HCT116 (cell line): ENCODE data around the gene FGF14. TPM values are rescaled to one million over a fixed set of nuclear protein-coding genes. Genes with fewer than 3 reads are reported as not detected.

Experiments used
- ATAC-seq: fragments of 200-7000 bp; cut with Tn5 transposase; 2 replicates; pipeline ENCODE4 v1.9.1; 2020; ENCODE audit warnings: mild to moderate bottlenecking, moderate library complexity
- BruUV-seq: library from RNA; stranded (reverse); fragments of 400-500 nt; replicated peaks from 2 replicates; lab custom pipeline; 2021; lab: Mats Ljungman, UMichigan
- CTCF ChIA-PET: fragments of 300-600 bp; sonication (Branson Sonifier 250); formaldehyde crosslinking; loops from one replicate; lab custom pipeline; 2021; ENCODE audit warnings: antibody characterized with exemption; lab: Charles Lee
- POLR2A ChIA-PET: fragments of 300-600, 350-600 bp; sonication (Branson Sonifier 250); formaldehyde crosslinking; loops from one replicate; lab custom pipeline; 2021; ENCODE audit warnings: antibody characterized with exemption; lab: Charles Lee
- RAD21 ChIA-PET, 2 experiments: fragments of 300-600 bp; sonication (Branson Sonifier 250); formaldehyde crosslinking; loops; one replicate each; lab custom pipeline; 2023; ENCODE audit warnings: low total read pairs in 2 of 2; ENCODE audit not compliant: uncharacterized antibody in 2 of 2, unreplicated experiment in 2 of 2, low non-redundant PET in 1 of 2; lab: Charles Lee
- DNase-seq: peaks from one replicate; pipeline ENCODE4 v3.0.0-alpha.2; 2010; ENCODE audit warnings: low read depth, low spot score
- H2AFZ ChIP-seq: fragments of 200-600 bp; shearing (Covaris generic), sonication (generic); 2 replicates; pipeline ENCODE4 v1.6.1; 2017; ENCODE audit warnings: low read depth, mixed run types, mixed read lengths, antibody characterized with exemption, low read length; ENCODE audit not compliant: poor library complexity, severe bottlenecking
- H3K27ac ChIP-seq: 2 replicates; pipeline ENCODE4 v1.5.1; 2012; ENCODE audit warnings: low read depth, low read length
- H3K27me3 ChIP-seq: fragments of 200-600 bp; sonication (generic); 2 replicates; pipeline ENCODE4 v1.6.1; 2016; ENCODE audit warnings: mixed run types, low read length, mixed read lengths; ENCODE audit not compliant: insufficient read depth
- H3K36me3 ChIP-seq, 2 experiments: fragments of 200-500 bp in 1 of 2; fragments of 200-600 bp in 1 of 2; sonication (Bioruptor generic) in 1 of 2; sonication (generic) in 1 of 2; 2 replicates each; pipeline versions ENCODE4 v1.5.1 to v1.6.1; 2014 to 2016; ENCODE audit warnings: low read length in 2 of 2, inconsistent platforms in 1 of 2, mixed read lengths in 1 of 2, mixed run types in 1 of 2; ENCODE audit not compliant: insufficient read depth in 2 of 2, control insufficient read depth in 1 of 2
- H3K4me1 ChIP-seq, 2 experiments: fragments of 200-600 bp in 1 of 2; sonication (generic) in 1 of 2; 2 replicates each; pipeline versions ENCODE4 v1.5.1 to v1.6.1; 2012 to 2017; ENCODE audit warnings: low read length in 2 of 2, inconsistent platforms in 1 of 2, mild to moderate bottlenecking in 1 of 2, mixed read lengths in 1 of 2, mixed run types in 1 of 2, moderate library complexity in 1 of 2; ENCODE audit not compliant: insufficient read depth in 2 of 2, control insufficient read depth in 1 of 2
- H3K4me2 ChIP-seq: fragments of 200-600 bp; sonication (generic); 2 replicates; pipeline ENCODE4 v1.6.1; 2017; ENCODE audit warnings: mixed run types, low read length, mixed read lengths
- H3K4me3 ChIP-seq, 2 experiments: fragments of 200-600 bp in 1 of 2; sonication (generic) in 1 of 2; replicated peaks in 1 of 2; 2 replicates each; pipeline ENCODE4 v1.5.1; 2011 to 2016; ENCODE audit warnings: low read length in 2 of 2, control low read depth in 1 of 2, low read depth in 1 of 2, mild to moderate bottlenecking in 1 of 2, mixed read lengths in 1 of 2, mixed run types in 1 of 2
- H3K79me2 ChIP-seq: fragments of 200-600 bp; sonication (generic); 2 replicates; pipeline ENCODE4 v1.6.1; 2017; ENCODE audit warnings: mild to moderate bottlenecking, mixed run types, low read length, moderate library complexity, mixed read lengths; ENCODE audit not compliant: insufficient read depth
- H3K9ac ChIP-seq: fragments of 200-600 bp; sonication (generic); 2 replicates; pipeline ENCODE4 v1.6.1; 2016; ENCODE audit warnings: low read length, mixed read lengths
- H3K9me2 ChIP-seq: fragments of 200-600 bp; sonication (generic), shearing (Covaris generic); 2 replicates; pipeline ENCODE4 v1.6.1; 2017; ENCODE audit warnings: mixed run types, mild to moderate bottlenecking, moderate library complexity; ENCODE audit not compliant: insufficient read depth
- H3K9me3 ChIP-seq, 2 experiments: fragments of 200-500 bp in 1 of 2; fragments of 200-600 bp in 1 of 2; sonication (Bioruptor generic) in 1 of 2; sonication (generic) in 1 of 2; 2 replicates each; pipeline ENCODE4 v1.6.1; 2014 to 2017; ENCODE audit warnings: low read length in 2 of 2, mixed read lengths in 2 of 2, inconsistent platforms in 1 of 2, low read depth in 1 of 2, mild to moderate bottlenecking in 1 of 2, mixed run types in 1 of 2, moderate library complexity in 1 of 2; ENCODE audit not compliant: control insufficient read depth in 1 of 2, insufficient read depth in 1 of 2
- H4K20me1 ChIP-seq: fragments of 200-600 bp; sonication (generic), shearing (Covaris generic); 2 replicates; pipeline ENCODE4 v1.6.1; 2017; ENCODE audit warnings: mixed run types, mild to moderate bottlenecking, moderate library complexity; ENCODE audit not compliant: insufficient read depth
- CBX3 ChIP-seq: IDR thresholded peaks from 2 replicates; pipeline ENCODE4 v1.6.1; 2012; ENCODE audit warnings: low read depth
- CEBPB ChIP-seq: IDR thresholded peaks from 2 replicates; pipeline ENCODE4 v1.6.1; 2012; ENCODE audit warnings: low read depth
- ELF1 ChIP-seq: IDR thresholded peaks from 2 replicates; pipeline ENCODE4 v1.6.1; 2012; ENCODE audit warnings: low read depth, borderline replicate concordance
- POLR2A ChIP-seq: IDR thresholded peaks from 2 replicates; pipeline ENCODE4 v1.7.0; 2011; ENCODE audit warnings: borderline replicate concordance; ENCODE audit not compliant: insufficient read depth, insufficient read length; ENCODE audit errors: extremely low read depth
- RAD21 ChIP-seq: IDR thresholded peaks from 2 replicates; pipeline ENCODE4 v1.6.1; 2012; ENCODE audit warnings: low read depth, mild to moderate bottlenecking
- TCF7L2 ChIP-seq: IDR thresholded peaks from 2 replicates; pipeline ENCODE4 v1.7.0; 2011; ENCODE audit warnings: borderline replicate concordance, inconsistent platforms; ENCODE audit not compliant: insufficient read depth, insufficient read length; ENCODE audit errors: extremely low read depth
- intact Hi-C: fragments of 100-400 bp; cut with micrococcal nuclease; formaldehyde crosslinking; loops from 2 replicates; pipeline ENCODE4 v1.10.0; 2022
- total RNA-seq: library from RNA; stranded (reverse); gene quantifications from one replicate; pipeline ENCODE4 v1.2.1, GENCODE V29; 2021; ENCODE audit not compliant: unreplicated experiment
- TF ChIP-seq, protein P1 (sequence below): IDR thresholded peaks from 2 replicates; pipeline ENCODE4 v1.6.1; 2011; ENCODE audit warnings: mild to moderate bottlenecking, low read length, moderate library complexity; ENCODE audit not compliant: insufficient replicate concordance; ENCODE audit errors: extremely low read depth
- TF ChIP-seq, protein P2 (sequence below): IDR thresholded peaks from 2 replicates; pipeline ENCODE4 v1.6.1; 2012
- TF ChIP-seq, protein P3 (sequence below), 3 experiments: fragments of 200-600 bp in 1 of 3; sonication (generic) in 1 of 3; IDR thresholded peaks in 2 of 3; conservative IDR thresholded peaks in 1 of 3; 2 replicates each; pipeline ENCODE4 v1.5.1; 2012 to 2017; ENCODE audit warnings: low read depth in 2 of 3, low read length in 2 of 3, antibody characterized with exemption in 1 of 3, borderline replicate concordance in 1 of 3, control low read depth in 1 of 3, mild to moderate bottlenecking in 1 of 3, mixed read lengths in 1 of 3, mixed run types in 1 of 3, moderate library complexity in 1 of 3; ENCODE audit not compliant: insufficient read depth in 1 of 3

FGF14 gene
- total RNA-seq, 1 experiment from 2014 or later: not detected

DNA sequence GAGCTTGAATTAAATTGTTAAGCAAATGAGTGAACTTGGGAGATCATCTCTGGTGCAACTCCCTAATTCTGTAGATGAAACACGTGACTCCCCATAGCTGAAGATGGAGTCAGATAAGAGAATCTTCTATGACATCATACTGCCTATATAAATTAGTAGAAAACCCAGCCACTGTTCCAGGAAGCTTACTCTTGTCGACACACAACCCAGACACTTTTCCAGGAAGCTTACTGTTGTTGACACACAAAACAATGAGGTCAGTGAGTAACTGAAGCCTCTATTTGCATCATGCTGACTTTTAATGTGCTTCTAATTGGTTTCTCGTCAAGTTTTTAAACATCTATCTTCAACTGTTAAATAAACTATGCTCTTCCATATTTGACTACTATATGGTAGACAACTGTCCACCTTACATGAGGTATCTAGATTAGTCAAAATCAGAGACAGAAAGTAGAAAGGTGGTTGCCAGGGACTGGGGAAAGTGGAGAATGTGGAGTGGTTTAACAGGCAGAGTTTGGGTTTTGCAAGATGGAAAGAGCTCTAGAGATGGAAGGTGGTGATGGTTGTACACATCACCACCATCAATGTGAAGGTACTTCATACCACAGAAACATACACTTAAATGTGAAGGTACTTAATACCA, 168.2 kb downstream of the FGF14 start:
- POLR2A ChIA-PET: no interaction called here

DNA sequence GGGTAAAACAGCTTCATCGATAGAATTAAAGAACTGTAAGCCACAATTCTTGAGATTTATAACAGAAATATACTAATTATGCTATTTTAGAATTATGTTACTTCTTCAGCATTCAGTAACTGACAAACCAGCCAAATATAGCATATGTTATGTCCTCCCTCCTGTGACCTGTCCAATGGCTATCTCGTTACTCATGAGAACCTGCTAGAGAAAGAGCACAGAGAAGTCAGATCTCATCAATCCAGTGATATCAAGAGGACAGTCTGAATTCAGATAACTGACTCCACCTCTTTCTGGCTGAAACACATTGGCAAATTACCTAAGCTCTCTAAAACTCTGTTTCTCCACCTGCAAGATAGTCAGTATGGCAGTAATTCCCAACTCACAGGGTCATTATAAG, 170.4 kb downstream of the FGF14 start:
- H3K4me1 ChIP-seq: no peaks in the 10 kb centered on the region
- ChIA-PET POLR2A (no interaction called here), CTCF (no interaction called here), RAD21 (no interaction called here)
- H3K79me2 ChIP-seq: no peaks in the 10 kb centered on the region
- H3K9ac ChIP-seq: no peak overlapping the region
- intact Hi-C loops: no loop called here
- H3K4me3 ChIP-seq: no peak overlapping the region
- no peak overlapping the region for H2AFZ ChIP-seq
- H4K20me1 ChIP-seq: no peaks in the 10 kb centered on the region
- H3K27me3 ChIP-seq: no peaks in the 10 kb centered on the region
- H3K9me3 ChIP-seq: no peaks in the 10 kb centered on the region
- no peak overlapping the region for H3K27ac ChIP-seq
- no peaks in the 10 kb centered on the region for H3K36me3 ChIP-seq
- no peak for DNase-seq
- H3K4me2 ChIP-seq: no peak overlapping the region
- H3K9me2 ChIP-seq: no peaks in the 10 kb centered on the region
- no TSS peak for BruUV-seq
- ATAC-seq: no peak
- no peak for TF ChIP-seq RAD21
- TF ChIP-seq POLR2A: no peak
- TF ChIP-seq TCF7L2: no peak
- TF ChIP-seq, protein P1, sequence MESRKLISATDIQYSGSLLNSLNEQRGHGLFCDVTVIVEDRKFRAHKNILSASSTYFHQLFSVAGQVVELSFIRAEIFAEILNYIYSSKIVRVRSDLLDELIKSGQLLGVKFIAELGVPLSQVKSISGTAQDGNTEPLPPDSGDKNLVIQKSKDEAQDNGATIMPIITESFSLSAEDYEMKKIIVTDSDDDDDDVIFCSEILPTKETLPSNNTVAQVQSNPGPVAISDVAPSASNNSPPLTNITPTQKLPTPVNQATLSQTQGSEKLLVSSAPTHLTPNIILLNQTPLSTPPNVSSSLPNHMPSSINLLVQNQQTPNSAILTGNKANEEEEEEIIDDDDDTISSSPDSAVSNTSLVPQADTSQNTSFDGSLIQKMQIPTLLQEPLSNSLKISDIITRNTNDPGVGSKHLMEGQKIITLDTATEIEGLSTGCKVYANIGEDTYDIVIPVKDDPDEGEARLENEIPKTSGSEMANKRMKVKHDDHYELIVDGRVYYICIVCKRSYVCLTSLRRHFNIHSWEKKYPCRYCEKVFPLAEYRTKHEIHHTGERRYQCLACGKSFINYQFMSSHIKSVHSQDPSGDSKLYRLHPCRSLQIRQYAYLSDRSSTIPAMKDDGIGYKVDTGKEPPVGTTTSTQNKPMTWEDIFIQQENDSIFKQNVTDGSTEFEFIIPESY: no peak
- no peak for TF ChIP-seq ELF1
- no peak for TF ChIP-seq CEBPB
- TF ChIP-seq, protein P2, sequence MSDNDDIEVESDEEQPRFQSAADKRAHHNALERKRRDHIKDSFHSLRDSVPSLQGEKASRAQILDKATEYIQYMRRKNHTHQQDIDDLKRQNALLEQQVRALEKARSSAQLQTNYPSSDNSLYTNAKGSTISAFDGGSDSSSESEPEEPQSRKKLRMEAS: no peak

More for the DNA sequence above, 168.2 kb downstream of the FGF14 start:
- no peaks in the 10 kb centered on the region for H3K36me3 ChIP-seq
- H3K4me2 ChIP-seq: no peak overlapping the region
- H3K9me2 ChIP-seq: no peaks in the 10 kb centered on the region
- no TSS peak for BruUV-seq
- H2AFZ ChIP-seq: no peak overlapping the region
- no peaks in the 10 kb centered on the region for H3K9me3 ChIP-seq
- H3K4me1 ChIP-seq: no peaks in the 10 kb centered on the region
- H4K20me1 ChIP-seq: no peaks in the 10 kb centered on the region
- ChIA-PET CTCF (no interaction called here), RAD21 (no interaction called here)
- intact Hi-C loops: no loop called here
- no peaks in the 10 kb centered on the region for H3K27me3 ChIP-seq
- DNase-seq (no peak), ATAC-seq (no peak)
- TF ChIP-seq, protein P3, sequence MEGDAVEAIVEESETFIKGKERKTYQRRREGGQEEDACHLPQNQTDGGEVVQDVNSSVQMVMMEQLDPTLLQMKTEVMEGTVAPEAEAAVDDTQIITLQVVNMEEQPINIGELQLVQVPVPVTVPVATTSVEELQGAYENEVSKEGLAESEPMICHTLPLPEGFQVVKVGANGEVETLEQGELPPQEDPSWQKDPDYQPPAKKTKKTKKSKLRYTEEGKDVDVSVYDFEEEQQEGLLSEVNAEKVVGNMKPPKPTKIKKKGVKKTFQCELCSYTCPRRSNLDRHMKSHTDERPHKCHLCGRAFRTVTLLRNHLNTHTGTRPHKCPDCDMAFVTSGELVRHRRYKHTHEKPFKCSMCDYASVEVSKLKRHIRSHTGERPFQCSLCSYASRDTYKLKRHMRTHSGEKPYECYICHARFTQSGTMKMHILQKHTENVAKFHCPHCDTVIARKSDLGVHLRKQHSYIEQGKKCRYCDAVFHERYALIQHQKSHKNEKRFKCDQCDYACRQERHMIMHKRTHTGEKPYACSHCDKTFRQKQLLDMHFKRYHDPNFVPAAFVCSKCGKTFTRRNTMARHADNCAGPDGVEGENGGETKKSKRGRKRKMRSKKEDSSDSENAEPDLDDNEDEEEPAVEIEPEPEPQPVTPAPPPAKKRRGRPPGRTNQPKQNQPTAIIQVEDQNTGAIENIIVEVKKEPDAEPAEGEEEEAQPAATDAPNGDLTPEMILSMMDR (IDR thresholded peaks at IDR 0.05 in 2 of 3, conservative IDR thresholded peaks at IDR 0.05 in 1 of 3; ENCODE audit: borderline replicate concordance in 1 of 3, insufficient read depth in 1 of 3, low read depth in 2 of 3, low read length in 2 of 3): no peak
- TF ChIP-seq CBX3 (no peak), ELF1 (no peak)
- no peak overlapping the region for H3K27ac ChIP-seq
- H3K4me3 ChIP-seq: no peak overlapping the region
- no peaks in the 10 kb centered on the region for H3K79me2 ChIP-seq
- H3K9ac ChIP-seq: no peak overlapping the region
